Ovary (tissue), 3 donors: Measurements from ENCODE around the gene GNG11.

Experiments used
- CTCF ChIP-seq, 3 donors: fragments of 450-650 bp in 2 of 3; fragments of 200-600 bp in 1 of 3; IDR thresholded peaks; one replicate each; pipeline versions ENCODE4 v1.5.1 to v1.8.0; 2016 to 2022; ENCODE audit warnings: antibody characterized with exemption in 3 of 3, mild to moderate bottlenecking in 1 of 3
- POLR2A ChIP-seq: fragments of 450-650 bp; IDR thresholded peaks from one replicate; pipeline ENCODE4 v1.6.1; 2017; ENCODE audit warnings: antibody characterized with exemption, mild to moderate bottlenecking, moderate library complexity
- donor health status: DM: no; HTN: no; CAD: no.

DNA sequence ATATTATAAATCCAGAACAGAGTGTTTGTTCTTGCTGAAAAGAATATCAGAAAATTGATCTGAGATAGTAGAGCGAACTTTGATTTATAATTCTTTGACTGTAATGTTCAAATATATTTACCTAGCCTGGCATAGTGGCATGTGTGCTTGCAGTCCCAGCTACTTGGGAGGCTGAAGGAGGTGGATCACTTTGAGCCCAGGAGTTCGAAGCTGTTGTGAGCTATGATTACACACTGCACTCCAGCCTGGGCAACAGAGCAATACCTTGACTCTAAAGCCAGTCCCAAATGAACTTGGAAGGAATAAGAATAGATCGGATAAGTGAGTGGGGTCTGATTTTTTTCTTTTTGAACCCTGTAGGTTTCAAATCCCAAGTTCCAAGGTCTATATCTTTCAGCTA is 23.5 kb downstream of the GNG11 start:
- TF ChIP-seq CTCF (IDR thresholded peaks at IDR 0.05) (no peak), POLR2A (no peak)
